Mucosa of stomach (tissue), 1 donor: ENCODE measurements around the gene ZMYM2.

ENCODE experiments used
- H3K27me3 ChIP-seq: one replicate; pipeline ENCODE4 v1.7.0; 2013; ENCODE audit warnings: mild to moderate bottlenecking, low read length; ENCODE audit not compliant: control insufficient read depth, insufficient read depth
- H3K36me3 ChIP-seq: one replicate; pipeline ENCODE4 v1.7.0; 2013; ENCODE audit warnings: low read length; ENCODE audit not compliant: control insufficient read depth, insufficient read depth
- H3K4me1 ChIP-seq: one replicate; pipeline ENCODE4 v1.7.0; 2013; ENCODE audit warnings: mild to moderate bottlenecking, low read length; ENCODE audit not compliant: control insufficient read depth, insufficient read depth
- H3K4me3 ChIP-seq: one replicate; pipeline ENCODE4 v1.7.0; 2013; ENCODE audit warnings: low read length
- H3K9ac ChIP-seq: one replicate; pipeline ENCODE4 v1.7.0; 2013; ENCODE audit warnings: mild to moderate bottlenecking, low read length, moderate library complexity
- H3K9me3 ChIP-seq: one replicate; pipeline ENCODE4 v1.7.0; 2013; ENCODE audit warnings: mild to moderate bottlenecking, low read length, moderate library complexity; ENCODE audit not compliant: control insufficient read depth
- donor health status: Pancreatic carcinoma.

ZMYM2 gene

DNA sequence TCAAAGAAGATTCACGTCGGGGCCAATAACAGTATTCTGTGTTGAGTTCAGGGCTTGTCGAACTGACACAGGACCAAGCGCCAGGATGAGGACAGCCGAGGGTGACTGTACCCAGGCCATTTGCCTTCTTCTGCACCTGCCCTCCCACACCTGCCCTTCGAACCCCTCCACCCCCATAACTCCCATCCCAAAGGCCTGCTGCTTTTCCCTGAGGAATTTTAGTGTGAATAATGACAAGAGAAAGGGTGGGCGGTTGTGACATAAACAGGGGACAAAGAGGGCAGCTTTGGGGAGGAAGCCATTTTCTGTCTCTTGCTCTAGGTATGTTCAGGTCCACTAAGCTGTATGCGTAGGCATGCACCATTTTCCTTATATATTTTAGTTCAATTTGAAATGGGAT lies 176.2 kb downstream of the ZMYM2 start:
- no peak overlapping the region for H3K9ac ChIP-seq
- no peaks in the 10 kb centered on the region for H3K36me3 ChIP-seq
- peaks cover 43% of the 10 kb centered on the region for H3K27me3 ChIP-seq
- H3K4me3 ChIP-seq: no peak overlapping the region
- H3K9me3 ChIP-seq: no peaks in the 10 kb centered on the region
- peaks cover 6% of the 10 kb centered on the region for H3K4me1 ChIP-seq

DNA sequence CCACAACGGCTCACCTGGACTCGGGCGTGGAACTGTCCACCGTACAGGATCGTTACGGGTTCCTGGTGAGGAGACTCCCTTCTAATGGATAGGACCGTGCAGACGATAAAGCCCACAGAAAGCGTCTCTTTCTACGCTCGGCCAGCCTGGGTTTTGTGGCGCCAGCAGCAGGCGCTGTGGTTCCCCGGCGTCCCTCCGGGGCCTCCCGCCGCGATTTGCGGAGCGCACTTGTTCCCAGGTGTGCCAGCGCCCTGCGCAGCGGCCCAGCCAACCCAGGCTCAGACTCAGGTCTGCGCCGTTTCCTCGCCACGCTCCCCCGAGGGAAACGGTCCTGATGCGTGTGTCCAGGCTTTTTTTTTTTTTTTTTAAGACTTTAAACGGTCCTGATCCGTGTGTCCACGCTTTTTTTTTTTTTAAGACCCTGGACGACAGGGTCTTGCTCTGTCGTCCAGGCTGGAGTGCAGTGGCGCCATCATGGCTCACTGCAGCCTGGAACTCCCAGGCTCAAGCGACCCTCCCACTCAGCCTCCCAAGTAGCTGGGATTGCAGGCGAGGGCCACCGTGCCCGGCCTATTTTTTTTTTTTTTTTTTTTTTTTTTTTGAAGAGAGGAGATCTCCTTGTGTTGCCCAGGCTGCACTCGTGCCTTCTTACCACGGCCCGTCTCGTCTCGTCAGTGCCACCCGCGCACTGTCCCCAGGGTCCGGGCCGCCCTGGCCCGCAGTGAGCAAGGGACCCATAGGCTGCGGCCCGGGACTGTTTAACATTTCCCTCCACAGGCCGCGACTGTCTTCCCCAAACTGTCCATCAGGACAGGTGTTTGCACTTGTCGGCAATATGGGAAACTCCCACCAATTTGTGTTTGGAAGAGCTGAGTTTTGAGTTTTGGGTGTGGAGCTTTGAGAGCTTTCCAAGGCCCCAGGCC lies 178.5 kb downstream of the ZMYM2 start:
- Histone ChIP-seq H3K9ac (peak overlapping the region; percentile 22), H3K36me3 (no peaks in the 10 kb centered on the region), H3K4me3 (peak overlapping the region; percentile 12), H3K9me3 (no peaks in the 10 kb centered on the region), H3K4me1 (peaks cover 6% of the 10 kb centered on the region), H3K27me3 (peaks cover 55% of the 10 kb centered on the region)

GRCh38 chr13:20137875-20138274 lies 179.3 kb downstream of the ZMYM2 start:
- Histone ChIP-seq H3K4me3 (no peak overlapping the region), H3K9ac (no peak overlapping the region), H3K4me1 (peaks cover 6% of the 10 kb centered on the region), H3K27me3 (peaks cover 61% of the 10 kb centered on the region), H3K9me3 (no peaks in the 10 kb centered on the region), H3K36me3 (no peaks in the 10 kb centered on the region)

DNA sequence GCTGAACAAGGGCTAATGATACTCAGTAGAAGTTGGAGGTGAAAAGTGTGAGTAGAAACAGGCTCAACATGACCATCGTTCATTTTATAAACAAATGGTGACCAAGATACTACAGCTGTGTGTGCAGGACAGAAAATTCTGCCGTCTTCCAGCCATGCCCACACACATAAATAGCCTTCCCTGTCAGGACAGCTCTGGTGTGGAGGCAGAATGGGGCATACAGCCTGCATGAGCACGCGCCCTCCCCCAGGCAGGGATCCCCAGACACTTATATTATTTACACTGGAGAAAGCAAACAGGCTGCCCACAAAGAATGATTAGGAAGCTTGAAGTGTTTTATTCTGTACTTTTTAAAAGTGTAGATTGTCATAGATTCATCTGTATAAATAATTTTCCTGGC lies 182.0 kb downstream of the ZMYM2 start:
- Histone ChIP-seq H3K4me3 (no peak overlapping the region), H3K27me3 (peaks cover 72% of the 10 kb centered on the region), H3K36me3 (no peaks in the 10 kb centered on the region), H3K9ac (no peak overlapping the region), H3K4me1 (peaks cover 6% of the 10 kb centered on the region), H3K9me3 (no peaks in the 10 kb centered on the region)
